ENCODE results near the gene NOS3. TPM values are rescaled to one million over a fixed set of nuclear protein-coding genes. Genes with fewer than 3 reads are reported as not detected.
A peak's percentile ranks its signal among the peaks of the same experiment; 100 is the strongest.

NOS3 gene
- 10 to 100 TPM; 21.6 to 22.3 TPM for total RNA-seq

DNA sequence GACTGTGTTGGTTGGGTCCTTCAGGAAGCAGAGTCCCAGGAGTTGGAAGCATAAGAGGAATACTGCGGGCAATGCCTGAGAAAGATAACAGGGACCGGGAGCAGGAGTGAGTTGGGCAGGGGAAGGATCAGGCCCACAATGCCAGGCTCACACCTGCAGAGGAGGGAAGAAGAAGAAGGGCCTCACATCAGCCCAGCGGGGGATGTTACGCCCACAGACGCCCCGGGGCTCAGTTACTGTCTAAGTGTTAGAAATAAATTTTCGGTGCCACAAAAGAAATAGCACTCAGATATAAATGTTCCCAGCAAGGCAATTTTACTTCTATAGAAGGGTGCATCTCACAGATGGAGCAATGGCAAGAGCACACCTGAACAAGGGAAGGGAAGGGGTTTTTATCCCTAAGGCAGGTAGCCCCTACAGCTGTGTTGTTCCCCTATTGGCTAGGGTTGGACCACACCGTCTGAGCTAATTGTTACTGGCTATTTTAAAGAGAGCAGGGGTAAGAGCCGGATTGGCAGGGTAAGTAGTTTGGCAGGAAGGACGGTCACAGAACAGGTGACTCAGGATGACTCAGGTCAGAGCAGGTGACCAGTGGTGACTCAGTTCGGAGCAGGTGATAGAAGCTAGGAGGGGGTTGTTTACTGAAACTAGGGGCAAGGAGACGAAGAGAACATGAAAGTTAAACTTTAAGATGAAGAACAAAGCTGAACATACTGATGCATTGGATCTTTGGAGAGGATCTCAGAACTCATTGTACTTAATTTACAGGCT is at the start of gene NOS3:
Gene NOS3 (plus strand): TSS at position 602 of the 771 bp plus-strand sequence. CDS start 2,787 bp downstream, outside the sequence.
- peaks cover 4% of the 10 kb centered on the region for H3K27me3 Mint-ChIP-seq
- CTCF ChIA-PET, result interaction anchor here (0.5 to 1.6 kb wide), 3 partner anchors 28 to 732 kb away, joined by 3 to 5 read pairs (median 4); no protein-coding TSS in a partner anchor

GRCh38 chr7:150941351-150942000 is 49.3 kb upstream of the NOS3 start:
- peak overlapping the region; percentile 64 for H3K27ac Mint-ChIP-seq
- ChIA-PET POLR2A (no interaction called here), CTCF (no interaction called here)
- H3K4me3 Mint-ChIP-seq, result no peak overlapping the region
- H3K36me3 Mint-ChIP-seq (ENCODE audit: low read depth), result no peaks in the 10 kb centered on the region
- no peak for DNase-seq
- H3K4me1 Mint-ChIP-seq, result peaks cover 46% of the 10 kb centered on the region
- peaks cover 3% of the 10 kb centered on the region for H3K27me3 Mint-ChIP-seq
- H3K9me3 Mint-ChIP-seq, result no peaks in the 10 kb centered on the region

More for the DNA sequence above, at the start of gene NOS3:
- POLR2A ChIA-PET, result no interaction called here
- H3K36me3 Mint-ChIP-seq (ENCODE audit: low read depth), result peaks cover 8% of the 10 kb centered on the region
- H3K4me1 Mint-ChIP-seq, result peaks cover 43% of the 10 kb centered on the region
- DNase-seq, result no peak
- peaks cover 21% of the 10 kb centered on the region for H3K9me3 Mint-ChIP-seq
- no peak within 1 kb of the TSS for H3K4me3 Mint-ChIP-seq
- no peak within 1 kb of the TSS for H3K27ac Mint-ChIP-seq

- H3K27me3 Mint-ChIP-seq, result peaks cover 3% of the 10 kb centered on the region
- no peaks in the 10 kb centered on the region for H3K9me3 Mint-ChIP-seq
- ChIA-PET CTCF (interaction anchor here (0.7 kb wide), 1 partner anchor 45 kb away, joined by 3 read pairs; no protein-coding TSS in a partner anchor), POLR2A (no interaction called here)
- DNase-seq, result peak; percentile 74
- no peaks in the 10 kb centered on the region for H3K36me3 Mint-ChIP-seq (ENCODE audit: low read depth)
- no peak overlapping the region for H3K4me3 Mint-ChIP-seq
- peaks cover 46% of the 10 kb centered on the region for H3K4me1 Mint-ChIP-seq
- H3K27ac Mint-ChIP-seq, result peak overlapping the region; percentile 51
These were observed 48.7 kb upstream of the NOS3 start for GRCh38 chr7:150942001-150942590.

DNA sequence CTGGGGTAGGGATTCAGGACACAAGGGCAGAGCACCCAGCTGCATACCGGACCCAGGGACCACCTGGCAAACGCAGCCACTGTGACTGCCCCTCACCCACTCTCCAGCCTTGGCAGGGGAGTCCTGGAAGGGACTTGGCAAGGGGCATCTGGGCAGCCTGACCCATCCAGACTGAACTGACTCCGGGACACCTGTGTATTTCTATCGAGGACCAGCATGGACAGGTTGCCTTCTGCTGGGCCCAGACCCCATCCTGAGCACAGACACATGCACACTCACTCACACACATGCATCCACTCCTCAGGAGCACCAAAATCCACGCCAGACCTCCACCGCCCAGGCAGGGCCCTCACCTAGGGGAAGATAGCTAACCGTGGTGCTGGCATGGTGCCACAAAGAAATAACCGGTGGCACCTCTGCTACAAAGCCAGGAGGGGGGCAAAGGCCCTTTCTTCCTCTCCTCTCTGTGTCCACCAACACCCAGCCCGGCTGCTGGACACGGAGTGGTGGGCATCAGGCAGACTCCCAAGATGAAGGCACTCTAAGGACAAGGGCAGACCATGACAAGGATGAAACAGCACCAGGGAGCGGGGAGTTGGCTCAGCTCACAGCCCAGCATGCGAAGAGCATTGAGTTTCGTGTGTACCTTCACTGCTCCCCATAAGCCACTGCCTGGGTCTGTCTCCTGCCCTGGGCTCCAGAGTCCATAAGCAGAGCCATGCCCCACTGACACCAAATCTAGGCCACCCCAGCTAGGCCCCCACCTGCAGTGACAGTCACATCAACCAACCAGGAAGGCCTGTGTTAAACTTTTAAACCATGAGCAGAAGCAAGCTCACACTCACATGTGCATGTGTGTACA is 48.0 kb upstream of the NOS3 start:
- H3K27me3 Mint-ChIP-seq, result peaks cover 3% of the 10 kb centered on the region
- DNase-seq, result no peak
- peaks cover 38% of the 10 kb centered on the region for H3K4me1 Mint-ChIP-seq
- no peak overlapping the region for H3K4me3 Mint-ChIP-seq
- POLR2A ChIA-PET, result no interaction called here
- CTCF ChIA-PET, result interaction anchor here (0.7 to 1.9 kb wide), 4 partner anchors 12 to 45 kb away, joined by 3 to 9 read pairs (median 4); no protein-coding TSS in a partner anchor
- H3K27ac Mint-ChIP-seq, result peak overlapping the region; percentile 63
- no peaks in the 10 kb centered on the region for H3K36me3 Mint-ChIP-seq (ENCODE audit: low read depth)
- no peaks in the 10 kb centered on the region for H3K9me3 Mint-ChIP-seq

- no peak for DNase-seq
- H3K27me3 Mint-ChIP-seq, result peaks cover 3% of the 10 kb centered on the region
- H3K9me3 Mint-ChIP-seq, result no peaks in the 10 kb centered on the region
- ChIA-PET CTCF (interaction anchor here (0.7 to 1.9 kb wide), 3 partner anchors 13 to 45 kb away, joined by 3 to 9 read pairs (median 4); no protein-coding TSS in a partner anchor), POLR2A (no interaction called here)
- H3K27ac Mint-ChIP-seq, result no peak overlapping the region
- H3K36me3 Mint-ChIP-seq (ENCODE audit: low read depth), result no peaks in the 10 kb centered on the region
- peaks cover 32% of the 10 kb centered on the region for H3K4me1 Mint-ChIP-seq
- no peak overlapping the region for H3K4me3 Mint-ChIP-seq
These were observed 47.4 kb upstream of the NOS3 start for GRCh38 chr7:150943453-150943814.

GRCh38 chr7:150944066-150945042 is 46.5 kb upstream of the NOS3 start:
- peaks cover 25% of the 10 kb centered on the region for H3K4me1 Mint-ChIP-seq
- ChIA-PET CTCF (interaction anchor here (1.4 to 1.9 kb wide), 2 partner anchors 14 to 19 kb away, joined by 4 to 9 read pairs; no protein-coding TSS in a partner anchor), POLR2A (interaction anchor here (0.6 kb wide), 1 partner anchor 16 kb away, joined by 3 read pairs; no protein-coding TSS in a partner anchor)
- H3K9me3 Mint-ChIP-seq, result no peaks in the 10 kb centered on the region
- no peak for DNase-seq
- H3K27ac Mint-ChIP-seq, result no peak overlapping the region
- H3K27me3 Mint-ChIP-seq, result peaks cover 3% of the 10 kb centered on the region
- H3K36me3 Mint-ChIP-seq (ENCODE audit: low read depth), result no peaks in the 10 kb centered on the region
- no peak overlapping the region for H3K4me3 Mint-ChIP-seq

GRCh38 chr7:150945171-150945852 is 45.5 kb upstream of the NOS3 start:
- ChIA-PET CTCF (interaction anchor here (0.6 to 1.3 kb wide), 2 partner anchors 11 to 1515 kb away, joined by 3 to 5 read pairs; no protein-coding TSS in a partner anchor), POLR2A (no interaction called here)
- Mint-ChIP-seq H3K4me3 (no peak overlapping the region), H3K36me3 (ENCODE audit: low read depth) (no peaks in the 10 kb centered on the region), H3K27me3 (peaks cover 3% of the 10 kb centered on the region), H3K9me3 (no peaks in the 10 kb centered on the region), H3K4me1 (peaks cover 25% of the 10 kb centered on the region), H3K27ac (no peak overlapping the region)
- no peak for DNase-seq

DNA sequence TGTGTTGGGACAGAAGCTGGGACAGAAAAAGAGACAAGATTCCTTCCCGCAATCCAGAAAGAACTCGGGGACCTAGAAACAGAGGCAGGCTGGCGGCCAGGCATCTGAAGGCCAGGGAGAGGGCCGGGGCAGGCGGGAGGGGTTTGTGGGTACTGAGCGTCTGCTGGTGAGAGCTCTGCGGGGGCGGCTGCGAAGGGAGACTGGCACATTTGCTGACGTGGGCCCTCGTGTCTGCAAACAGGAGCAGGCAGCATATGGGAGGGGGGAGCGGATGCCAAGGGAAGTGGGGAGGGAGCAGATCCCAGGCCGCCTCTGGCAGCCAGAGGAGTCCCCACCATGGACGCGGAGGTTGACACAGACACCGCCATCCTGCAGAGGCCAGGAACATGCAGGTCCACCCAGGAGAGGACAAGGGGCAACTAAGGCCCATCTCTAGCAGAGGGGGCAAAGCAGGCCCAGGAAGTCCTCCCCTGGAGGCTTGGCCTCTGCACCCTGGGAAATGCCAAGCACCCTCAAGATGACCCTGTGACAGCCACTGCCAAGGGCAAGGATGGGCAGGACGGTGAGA is 44.9 kb upstream of the NOS3 start:
- Mint-ChIP-seq H3K27me3 (no peaks in the 10 kb centered on the region), H3K4me1 (peaks cover 23% of the 10 kb centered on the region), H3K9me3 (no peaks in the 10 kb centered on the region), H3K27ac (no peak overlapping the region), H3K4me3 (no peak overlapping the region), H3K36me3 (ENCODE audit: low read depth) (no peaks in the 10 kb centered on the region)
- POLR2A ChIA-PET, result no interaction called here
- CTCF ChIA-PET, result interaction anchor here (1.3 to 1.7 kb wide), 2 partner anchors 11 to 34 kb away, joined by 3 read pairs; no protein-coding TSS in a partner anchor
- DNase-seq, result no peak

- H3K4me3 Mint-ChIP-seq, result no peak overlapping the region
- ChIA-PET POLR2A (no interaction called here), CTCF (interaction anchor here (0.7 to 1.7 kb wide), 4 partner anchors 12 to 260 kb away, joined by 3 to 4 read pairs (median 3); no protein-coding TSS in a partner anchor)
- H3K4me1 Mint-ChIP-seq, result peaks cover 17% of the 10 kb centered on the region
- no peaks in the 10 kb centered on the region for H3K27me3 Mint-ChIP-seq
- H3K9me3 Mint-ChIP-seq, result no peaks in the 10 kb centered on the region
- DNase-seq, result no peak
- no peak overlapping the region for H3K27ac Mint-ChIP-seq
- no peaks in the 10 kb centered on the region for H3K36me3 Mint-ChIP-seq (ENCODE audit: low read depth)
These were observed 44.2 kb upstream of the NOS3 start for GRCh38 chr7:150946421-150947240.

DNA sequence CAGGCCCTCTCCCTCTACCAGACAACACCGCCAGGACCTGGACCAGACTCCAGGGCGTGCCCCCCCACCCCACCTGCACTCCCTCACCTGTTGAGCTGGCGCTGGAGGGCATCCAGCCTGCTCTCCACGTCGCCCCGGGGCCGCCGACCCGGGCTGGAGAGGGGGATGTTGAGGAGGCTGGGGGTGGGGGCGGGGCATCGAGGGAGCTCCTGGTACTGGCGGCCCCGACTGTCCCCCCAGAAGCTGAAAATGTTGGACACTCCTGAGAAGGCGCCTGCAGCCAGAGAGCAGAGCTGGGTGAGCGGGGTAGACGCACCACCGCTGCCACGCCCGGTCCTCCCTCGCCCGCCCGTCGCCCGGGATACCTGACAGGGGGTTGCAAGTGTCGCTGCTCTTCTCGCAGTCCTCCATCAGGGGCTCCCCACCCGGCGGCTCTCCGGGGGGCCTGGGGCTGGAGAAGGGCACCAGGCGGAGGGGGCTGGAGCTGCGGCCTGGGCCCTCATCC is 43.5 kb upstream of the NOS3 start:
- no peak overlapping the region for H3K4me3 Mint-ChIP-seq
- ChIA-PET CTCF (interaction anchor here (1.3 to 1.7 kb wide), 2 partner anchors 16 to 33 kb away, joined by 3 to 4 read pairs; no protein-coding TSS in a partner anchor), POLR2A (no interaction called here)
- no peaks in the 10 kb centered on the region for H3K36me3 Mint-ChIP-seq (ENCODE audit: low read depth)
- peaks cover 11% of the 10 kb centered on the region for H3K4me1 Mint-ChIP-seq
- no peak for DNase-seq
- no peak overlapping the region for H3K27ac Mint-ChIP-seq
- H3K9me3 Mint-ChIP-seq, result no peaks in the 10 kb centered on the region
- H3K27me3 Mint-ChIP-seq, result no peaks in the 10 kb centered on the region
